ENCODE results near the gene MEIS2. TPM values are rescaled to one million over a fixed set of nuclear protein-coding genes. Genes with fewer than 3 reads are reported as not detected.

Gene MEIS2
- total and polyA plus RNA-seq, 8 donors = 3.9 to 77.7 (median 25.9) TPM

GRCh38 chr15:36953346-36953745, 147.0 kb downstream of the MEIS2 start:
- Histone ChIP-seq H3K36me3 (no peaks in the 10 kb centered on the region), H3K4me1 (peaks cover 0 to 26% (median 14%) of the 10 kb centered on the region in 4 donors), H3K27ac (no peak overlapping the region), H3K4me3 (no peak overlapping the region), H3K27me3 (no peaks in the 10 kb centered on the region), H3K9me3 (no peaks in the 10 kb centered on the region)
- no peak for DNase-seq
- TF ChIP-seq EP300 (IDR thresholded peaks at IDR 0.05) (no peak), POLR2A (IDR thresholded peaks at IDR 0.05) (no peak), POLR2AphosphoS5 (IDR thresholded peaks at IDR 0.05) (no peak)
- TF ChIP-seq, protein P1, sequence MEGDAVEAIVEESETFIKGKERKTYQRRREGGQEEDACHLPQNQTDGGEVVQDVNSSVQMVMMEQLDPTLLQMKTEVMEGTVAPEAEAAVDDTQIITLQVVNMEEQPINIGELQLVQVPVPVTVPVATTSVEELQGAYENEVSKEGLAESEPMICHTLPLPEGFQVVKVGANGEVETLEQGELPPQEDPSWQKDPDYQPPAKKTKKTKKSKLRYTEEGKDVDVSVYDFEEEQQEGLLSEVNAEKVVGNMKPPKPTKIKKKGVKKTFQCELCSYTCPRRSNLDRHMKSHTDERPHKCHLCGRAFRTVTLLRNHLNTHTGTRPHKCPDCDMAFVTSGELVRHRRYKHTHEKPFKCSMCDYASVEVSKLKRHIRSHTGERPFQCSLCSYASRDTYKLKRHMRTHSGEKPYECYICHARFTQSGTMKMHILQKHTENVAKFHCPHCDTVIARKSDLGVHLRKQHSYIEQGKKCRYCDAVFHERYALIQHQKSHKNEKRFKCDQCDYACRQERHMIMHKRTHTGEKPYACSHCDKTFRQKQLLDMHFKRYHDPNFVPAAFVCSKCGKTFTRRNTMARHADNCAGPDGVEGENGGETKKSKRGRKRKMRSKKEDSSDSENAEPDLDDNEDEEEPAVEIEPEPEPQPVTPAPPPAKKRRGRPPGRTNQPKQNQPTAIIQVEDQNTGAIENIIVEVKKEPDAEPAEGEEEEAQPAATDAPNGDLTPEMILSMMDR (IDR thresholded peaks at IDR 0.05) = no peak
- 66 to 91% (median 78%) methylated on average over 3 of the region's 3 CpGs for WGBS, 5 donors
- intact Hi-C loops (cut with DNase I; ENCODE audit: low total_unique reads) = no loop called here

DNA sequence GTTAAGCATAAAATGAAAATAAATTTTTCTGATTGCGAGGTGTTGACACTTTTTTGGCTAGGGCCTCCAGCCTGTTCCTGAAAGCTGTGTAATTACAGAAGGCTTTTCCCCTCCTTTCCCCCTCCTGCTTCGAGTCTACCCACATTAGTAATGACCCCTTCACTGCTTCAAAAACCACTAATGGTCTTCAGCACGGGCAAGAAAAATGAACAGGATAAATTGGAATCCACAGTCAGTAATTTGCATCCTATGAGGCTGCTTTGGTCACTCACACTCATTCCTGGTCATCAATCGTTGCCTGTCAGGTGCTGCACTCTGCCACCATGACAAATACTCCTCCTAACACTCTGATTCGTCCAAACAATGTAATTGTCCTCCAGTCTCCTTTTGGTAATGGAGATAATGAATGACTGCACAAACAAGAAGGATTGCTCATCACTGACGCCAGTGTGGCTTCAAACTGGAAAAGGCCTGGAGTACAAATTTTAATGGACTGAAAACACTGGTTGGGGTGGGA, 148.6 kb downstream of the MEIS2 start:
- H3K4me3 ChIP-seq = no peak overlapping the region
- whole genome bisulfite sequencing, 5 donors = 40 to 54% (median 47%) methylated on average over 6 of the region's 6 CpGs
- TF ChIP-seq, protein P1 (IDR thresholded peaks at IDR 0.05) = no peak
- TF ChIP-seq POLR2AphosphoS5 (IDR thresholded peaks at IDR 0.05) (no peak), POLR2A (IDR thresholded peaks at IDR 0.05) (no peak), EP300 (IDR thresholded peaks at IDR 0.05) (no peak)
- intact Hi-C loops (cut with DNase I; ENCODE audit: low total_unique reads) = no loop called here
- no peaks in the 10 kb centered on the region for H3K9me3 ChIP-seq
- no peaks in the 10 kb centered on the region for H3K36me3 ChIP-seq
- no peak overlapping the region for H3K27ac ChIP-seq
- H3K4me1 ChIP-seq = peaks cover 0 to 33% (median 21%) of the 10 kb centered on the region in 4 donors
- no peaks in the 10 kb centered on the region for H3K27me3 ChIP-seq
- DNase-seq = peak in 1 of 2 donors; percentile 27

GRCh38 chr15:36950371-36950770, 150.0 kb downstream of the MEIS2 start:
- TF ChIP-seq, protein P1 (IDR thresholded peaks at IDR 0.05) = no peak
- TF ChIP-seq POLR2AphosphoS5 (IDR thresholded peaks at IDR 0.05) (no peak), POLR2A (IDR thresholded peaks at IDR 0.05) (no peak), EP300 (IDR thresholded peaks at IDR 0.05) (no peak)
- intact Hi-C loops (cut with DNase I; ENCODE audit: low total_unique reads) = no loop called here

DNA sequence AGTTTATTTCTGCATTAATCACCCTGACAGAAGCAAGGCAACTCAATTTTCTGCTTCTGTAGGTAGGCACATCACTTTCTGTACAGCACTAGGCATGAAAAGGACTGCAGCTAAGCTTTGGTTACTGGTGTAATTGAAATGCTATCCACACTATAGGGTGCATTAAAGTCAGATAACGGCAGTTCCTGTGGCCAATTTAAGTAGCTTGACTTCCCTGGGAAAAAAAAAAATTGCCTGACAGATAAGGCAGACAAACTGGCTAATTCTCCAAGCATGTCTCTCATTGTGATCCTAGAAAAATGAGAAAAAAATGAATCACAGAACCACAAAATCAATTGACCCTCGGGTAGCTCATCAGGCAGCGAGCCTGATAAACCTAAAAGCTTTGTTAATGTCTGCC, 151.4 kb downstream of the MEIS2 start:
- H3K27ac ChIP-seq = no peak overlapping the region
- DNase-seq = no peak
- no peaks in the 10 kb centered on the region for H3K36me3 ChIP-seq
- peaks cover 0 to 38% (median 26%) of the 10 kb centered on the region in 4 donors for H3K4me1 ChIP-seq
- no peaks in the 10 kb centered on the region for H3K9me3 ChIP-seq
- H3K4me3 ChIP-seq = no peak overlapping the region
- WGBS, 5 donors = 43 to 60% (median 53%) methylated on average over 3 of the region's 3 CpGs
- intact Hi-C loops (cut with DNase I; ENCODE audit: low total_unique reads) = no loop called here
- TF ChIP-seq POLR2AphosphoS5 (IDR thresholded peaks at IDR 0.05) = no peak
- no peak for TF ChIP-seq POLR2A (IDR thresholded peaks at IDR 0.05)
- TF ChIP-seq, protein P1 (IDR thresholded peaks at IDR 0.05) = no peak
- TF ChIP-seq EP300 (IDR thresholded peaks at IDR 0.05) = no peak
- H3K27me3 ChIP-seq = no peaks in the 10 kb centered on the region

More at GRCh38 chr15:36950371-36950770, 150.0 kb downstream of the MEIS2 start:
- Histone ChIP-seq H3K9me3 (no peaks in the 10 kb centered on the region), H3K27me3 (no peaks in the 10 kb centered on the region), H3K4me3 (no peak overlapping the region), H3K27ac (no peak overlapping the region), H3K36me3 (no peaks in the 10 kb centered on the region), H3K4me1 (peaks cover 0 to 33% (median 21%) of the 10 kb centered on the region in 4 donors)
- 87 to 96% (median 94%) methylated on average over 4 of the region's 4 CpGs for WGBS, 5 donors
- DNase-seq = no peak

Data from stomach (tissue), 9 donors.